Duodenal mucosa (tissue), 2 donors: ENCODE measurements around the gene MANEAL.

Experiments used
- H3K27ac ChIP-seq: one replicate; pipeline ENCODE4 v1.7.0; 2013; ENCODE audit warnings: low read depth, low read length
- H3K27me3 ChIP-seq, 2 donors: one replicate each; pipeline ENCODE4 v1.7.0; 2013; ENCODE audit warnings: low read length in 2 of 2, control low read depth in 1 of 2; ENCODE audit not compliant: insufficient read depth in 2 of 2, control insufficient read depth in 1 of 2
- H3K36me3 ChIP-seq, 2 donors: one replicate each; pipeline ENCODE4 v1.7.0; 2013; ENCODE audit warnings: low read length in 2 of 2, control low read depth in 1 of 2; ENCODE audit not compliant: insufficient read depth in 2 of 2, control insufficient read depth in 1 of 2
- H3K4me1 ChIP-seq, 2 donors: one replicate each; pipeline ENCODE4 v1.7.0; 2013; ENCODE audit warnings: low read length in 2 of 2, control low read depth in 1 of 2; ENCODE audit not compliant: insufficient read depth in 2 of 2, control insufficient read depth in 1 of 2
- H3K4me3 ChIP-seq, 2 donors: one replicate each; pipeline ENCODE4 v1.7.0; 2013; ENCODE audit warnings: low read length in 2 of 2, low read depth in 1 of 2
- H3K9ac ChIP-seq, 2 donors: one replicate each; pipeline ENCODE4 v1.7.0; 2013; ENCODE audit warnings: low read length in 2 of 2, low read depth in 1 of 2
- H3K9me3 ChIP-seq, 2 donors: one replicate each; pipeline ENCODE4 v1.7.0; 2013; ENCODE audit warnings: low read length in 2 of 2, control low read depth in 1 of 2; ENCODE audit not compliant: control insufficient read depth in 1 of 2

The MANEAL gene

GRCh38 chr1:37825506-37825905 is 31.9 kb downstream of the MANEAL start:
- no peak overlapping the region for H3K4me3 ChIP-seq
- H3K27ac ChIP-seq, result no peak overlapping the region
- H3K27me3 ChIP-seq, result no peaks in the 10 kb centered on the region
- H3K9ac ChIP-seq, result no peak overlapping the region
- H3K36me3 ChIP-seq, result peaks cover 16 to 41% of the 10 kb centered on the region in 2 donors
- H3K4me1 ChIP-seq, result peaks cover 0 to 6% of the 10 kb centered on the region in 2 donors
- no peaks in the 10 kb centered on the region for H3K9me3 ChIP-seq

GRCh38 chr1:37828410-37829074 is 34.9 kb downstream of the MANEAL start:
- Histone ChIP-seq H3K27me3 (no peaks in the 10 kb centered on the region), H3K9ac (no peak overlapping the region), H3K4me3 (no peak overlapping the region), H3K9me3 (no peaks in the 10 kb centered on the region), H3K27ac (no peak overlapping the region), H3K36me3 (peaks cover 15 to 40% of the 10 kb centered on the region in 2 donors), H3K4me1 (peaks cover 0 to 6% of the 10 kb centered on the region in 2 donors)

- Histone ChIP-seq H3K36me3 (peaks cover 31 to 56% of the 10 kb centered on the region in 2 donors), H3K27ac (no peak overlapping the region)
These were observed 37.5 kb downstream of the MANEAL start for GRCh38 chr1:37831109-37831508.

GRCh38 chr1:37831809-37832208 is 38.2 kb downstream of the MANEAL start:
- no peak overlapping the region for H3K9ac ChIP-seq
- H3K4me3 ChIP-seq, result no peak overlapping the region
- peaks cover 35 to 61% of the 10 kb centered on the region in 2 donors for H3K36me3 ChIP-seq
- no peaks in the 10 kb centered on the region for H3K9me3 ChIP-seq
- H3K27ac ChIP-seq, result no peak overlapping the region
- peaks cover 0 to 6% of the 10 kb centered on the region in 2 donors for H3K4me1 ChIP-seq
- H3K27me3 ChIP-seq, result no peaks in the 10 kb centered on the region

More at GRCh38 chr1:37831109-37831508, 37.5 kb downstream of the MANEAL start:
- H3K9me3 ChIP-seq, result no peaks in the 10 kb centered on the region
- H3K9ac ChIP-seq, result no peak overlapping the region
- H3K27me3 ChIP-seq, result no peaks in the 10 kb centered on the region
- H3K4me3 ChIP-seq, result no peak overlapping the region
- H3K4me1 ChIP-seq, result peaks cover 0 to 6% of the 10 kb centered on the region in 2 donors

GRCh38 chr1:37836788-37837187 is 43.1 kb downstream of the MANEAL start:
- no peak overlapping the region for H3K4me3 ChIP-seq
- H3K27me3 ChIP-seq, result no peaks in the 10 kb centered on the region
- H3K27ac ChIP-seq, result no peak overlapping the region
- H3K36me3 ChIP-seq, result peaks cover 46 to 79% of the 10 kb centered on the region in 2 donors
- H3K4me1 ChIP-seq, result no peaks in the 10 kb centered on the region
- H3K9ac ChIP-seq, result no peak overlapping the region
- no peaks in the 10 kb centered on the region for H3K9me3 ChIP-seq

GRCh38 chr1:37839676-37840075 is 46.0 kb downstream of the MANEAL start:
- H3K27ac ChIP-seq, result no peak overlapping the region
- H3K9me3 ChIP-seq, result no peaks in the 10 kb centered on the region
- peaks cover 31 to 57% of the 10 kb centered on the region in 2 donors for H3K36me3 ChIP-seq
- H3K4me3 ChIP-seq, result no peak overlapping the region
- no peaks in the 10 kb centered on the region for H3K27me3 ChIP-seq
- peaks cover 0 to 1% of the 10 kb centered on the region in 2 donors for H3K4me1 ChIP-seq
- no peak overlapping the region for H3K9ac ChIP-seq

- Histone ChIP-seq H3K9me3 (no peaks in the 10 kb centered on the region), H3K27me3 (no peaks in the 10 kb centered on the region), H3K9ac (no peak overlapping the region), H3K4me1 (peaks cover 0 to 9% of the 10 kb centered on the region in 2 donors), H3K4me3 (no peak overlapping the region), H3K27ac (no peak overlapping the region), H3K36me3 (peaks cover 22 to 48% of the 10 kb centered on the region in 2 donors)
These were observed 47.1 kb downstream of the MANEAL start for GRCh38 chr1:37840711-37841110.

GRCh38 chr1:37841652-37842051 is 48.0 kb downstream of the MANEAL start:
- Histone ChIP-seq H3K36me3 (peaks cover 18 to 41% of the 10 kb centered on the region in 2 donors), H3K9me3 (no peaks in the 10 kb centered on the region), H3K9ac (no peak overlapping the region), H3K27ac (no peak overlapping the region), H3K4me1 (peaks cover 4 to 18% of the 10 kb centered on the region in 2 donors), H3K4me3 (no peak overlapping the region), H3K27me3 (no peaks in the 10 kb centered on the region)

- Histone ChIP-seq H3K36me3 (peaks cover 5 to 18% of the 10 kb centered on the region in 2 donors), H3K4me1 (peaks cover 10 to 27% of the 10 kb centered on the region in 2 donors), H3K9me3 (no peaks in the 10 kb centered on the region), H3K27me3 (no peaks in the 10 kb centered on the region), H3K9ac (no peak overlapping the region), H3K4me3 (no peak overlapping the region), H3K27ac (no peak overlapping the region)
These were observed 50.9 kb downstream of the MANEAL start for GRCh38 chr1:37844536-37844935.

GRCh38 chr1:37845049-37845646 is 51.5 kb downstream of the MANEAL start:
- Histone ChIP-seq H3K9me3 (no peaks in the 10 kb centered on the region), H3K36me3 (peaks cover 0 to 13% of the 10 kb centered on the region in 2 donors), H3K27me3 (no peaks in the 10 kb centered on the region), H3K27ac (no peak overlapping the region), H3K9ac (no peak overlapping the region), H3K4me3 (no peak overlapping the region), H3K4me1 (peaks cover 10 to 27% of the 10 kb centered on the region in 2 donors)
